GM12864 (cell line): ENCODE measurements around the gene RND3.

Experiments used
- DNase-seq: peaks from one replicate; pipeline ENCODE4 v3.0.0-alpha.2; 2011; ENCODE audit warnings: low read depth
- H3K4me3 ChIP-seq: 2 replicates; pipeline ENCODE4 v1.5.1; 2011; ENCODE audit warnings: mild to moderate bottlenecking, low read depth, low read length, control low read depth
- CTCF ChIP-seq: IDR thresholded peaks from 2 replicates; pipeline ENCODE4 v1.5.1; 2011; ENCODE audit warnings: low read depth, mild to moderate bottlenecking, moderate library complexity, low read length, control low read depth, inconsistent platforms; ENCODE audit errors: missing control alignments

Gene RND3

GRCh38 chr2:150495001-150495400 lies 7.5 kb upstream of the RND3 start:
- TF ChIP-seq CTCF, result no peak
- DNase-seq, result no peak
- no peak overlapping the region for H3K4me3 ChIP-seq

GRCh38 chr2:150494234-150494945 lies 6.9 kb upstream of the RND3 start:
- no peak for DNase-seq
- H3K4me3 ChIP-seq, result no peak overlapping the region
- TF ChIP-seq CTCF, result no peak

GRCh38 chr2:150491943-150492342 lies 4.5 kb upstream of the RND3 start:
- DNase-seq, result no peak
- TF ChIP-seq CTCF, result no peak
- no peak overlapping the region for H3K4me3 ChIP-seq

- no peak overlapping the region for H3K4me3 ChIP-seq
- DNase-seq, result no peak
- TF ChIP-seq CTCF, result no peak
Observed at GRCh38 chr2:150491430-150491829, 4.0 kb upstream of the RND3 start.

GRCh38 chr2:150490466-150490865 lies 3.0 kb upstream of the RND3 start:
- TF ChIP-seq CTCF, result no peak
- H3K4me3 ChIP-seq, result no peak overlapping the region
- DNase-seq, result no peak

GRCh38 chr2:150486539-150487484 lies 655 bp downstream of the RND3 start:
- DNase-seq, result no peak
- no peak overlapping the region for H3K4me3 ChIP-seq
- TF ChIP-seq CTCF, result no peak
